Measurements from ENCODE around the gene PTPRU.

DNA sequence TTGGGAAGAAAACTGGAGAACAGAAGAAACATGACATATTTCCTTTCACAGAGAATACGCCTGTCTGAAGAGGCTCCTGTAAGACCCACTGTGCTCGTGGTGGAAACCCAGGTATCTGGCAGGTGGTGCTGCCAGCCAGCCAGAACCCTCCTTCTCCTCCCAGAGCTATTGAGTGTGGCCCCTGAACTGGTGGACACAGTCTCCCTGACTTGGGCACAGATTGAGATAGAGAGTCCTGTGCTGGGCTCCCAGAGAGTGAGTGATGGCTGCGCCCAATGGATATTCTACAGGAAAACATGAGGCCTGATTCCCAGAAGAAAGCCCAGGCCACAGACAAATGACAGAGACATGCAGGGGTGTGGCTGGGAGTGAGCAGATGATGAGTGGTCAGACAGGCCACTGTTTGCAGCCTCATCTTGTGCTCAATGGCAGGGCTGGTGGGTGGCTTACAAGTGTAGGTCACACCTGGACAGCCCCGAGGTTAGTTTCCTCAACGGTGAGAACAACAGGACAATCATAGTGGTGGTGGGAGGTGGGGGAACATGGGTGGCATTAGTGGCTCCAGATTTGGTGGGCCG lies 127.9 kb downstream of the PTPRU start:
- TF ChIP-seq, protein P1, sequence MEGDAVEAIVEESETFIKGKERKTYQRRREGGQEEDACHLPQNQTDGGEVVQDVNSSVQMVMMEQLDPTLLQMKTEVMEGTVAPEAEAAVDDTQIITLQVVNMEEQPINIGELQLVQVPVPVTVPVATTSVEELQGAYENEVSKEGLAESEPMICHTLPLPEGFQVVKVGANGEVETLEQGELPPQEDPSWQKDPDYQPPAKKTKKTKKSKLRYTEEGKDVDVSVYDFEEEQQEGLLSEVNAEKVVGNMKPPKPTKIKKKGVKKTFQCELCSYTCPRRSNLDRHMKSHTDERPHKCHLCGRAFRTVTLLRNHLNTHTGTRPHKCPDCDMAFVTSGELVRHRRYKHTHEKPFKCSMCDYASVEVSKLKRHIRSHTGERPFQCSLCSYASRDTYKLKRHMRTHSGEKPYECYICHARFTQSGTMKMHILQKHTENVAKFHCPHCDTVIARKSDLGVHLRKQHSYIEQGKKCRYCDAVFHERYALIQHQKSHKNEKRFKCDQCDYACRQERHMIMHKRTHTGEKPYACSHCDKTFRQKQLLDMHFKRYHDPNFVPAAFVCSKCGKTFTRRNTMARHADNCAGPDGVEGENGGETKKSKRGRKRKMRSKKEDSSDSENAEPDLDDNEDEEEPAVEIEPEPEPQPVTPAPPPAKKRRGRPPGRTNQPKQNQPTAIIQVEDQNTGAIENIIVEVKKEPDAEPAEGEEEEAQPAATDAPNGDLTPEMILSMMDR (IDR thresholded peaks at IDR 0.05), result no peak
- no peak for TF ChIP-seq POLR2A (IDR thresholded peaks at IDR 0.05)

Measured in esophagus squamous epithelium (tissue), 4 donors.